ENCODE measurements around the gene PTCD3. TPM values are rescaled to one million over a fixed set of nuclear protein-coding genes. Genes with fewer than 3 reads are reported as not detected.

The PTCD3 gene
- total RNA-seq, 1 experiment from 2014 or later: 180 TPM

DNA sequence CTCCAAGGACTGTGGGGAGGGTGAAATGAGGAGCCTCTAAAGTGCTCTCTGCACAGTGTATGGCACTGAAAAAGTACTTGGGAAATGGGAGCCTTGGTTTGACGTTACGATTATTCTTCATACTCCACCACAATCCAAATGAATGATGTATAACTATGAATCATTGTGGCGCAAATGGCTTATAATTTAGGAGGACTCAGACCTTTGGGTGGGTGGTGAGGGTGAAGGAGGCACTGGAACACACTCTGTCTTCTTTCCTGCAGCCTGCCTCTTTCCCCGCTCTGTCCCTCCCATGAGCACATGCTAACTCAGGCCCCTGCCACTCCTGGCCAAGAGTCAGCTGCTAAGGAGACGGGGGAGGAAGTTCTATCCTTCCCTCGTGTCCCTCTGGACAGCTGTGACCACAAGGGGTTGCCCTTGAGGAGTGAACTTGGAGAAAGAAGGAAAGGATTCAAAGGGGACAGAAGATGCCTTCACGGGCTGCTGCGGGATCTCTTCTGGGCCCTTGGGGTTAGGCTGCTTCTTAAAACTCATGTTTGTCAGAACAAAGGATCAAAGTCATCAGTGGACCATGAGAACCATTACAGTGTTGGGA lies 36.8 kb upstream of the PTCD3 start:
- H2BK15ac ChIP-seq (ENCODE audit: low read depth, low read length): no peak overlapping the region
- no peak overlapping the region for H3K56ac ChIP-seq (ENCODE audit: insufficient read length, low read depth, low read length)
- DNase-seq: no peak
- Mint-ChIP-seq H3K27ac (peak overlapping the region in 1 of 3 experiments; percentile 89; a peak in 2 of 7 replicates), H3K9me3 (peaks cover 0 to 3% of the 10 kb centered on the region in 2 experiments; a peak in 1 of 5 replicates), H3K27me3 (ENCODE audit: low read depth) (no peaks in the 10 kb centered on the region), H3K4me3 (no peak overlapping the region), H3K36me3 (ENCODE audit: insufficient read depth in 1 of 3, low read depth in 3 of 3) (peaks cover 53 to 92% (median 82%) of the 10 kb centered on the region in 3 experiments; a peak in 6 of 7 replicates), H3K4me1 (no peaks in the 10 kb centered on the region)
- no peak overlapping the region for H3K23ac ChIP-seq (ENCODE audit: insufficient read length, low read depth, low read length)
- H3K18ac ChIP-seq (ENCODE audit: insufficient read length, low read depth, low read length): no peak overlapping the region
- H4K91ac ChIP-seq (ENCODE audit: insufficient read length, low read depth, low read length): no peak overlapping the region
- no peak overlapping the region for H3K4ac ChIP-seq (ENCODE audit: low read depth, low read length)
- no peaks in the 10 kb centered on the region for H4K20me1 ChIP-seq (ENCODE audit: control insufficient read depth, insufficient read depth, insufficient read length)
- H3K79me2 ChIP-seq (ENCODE audit: insufficient read depth, low read length): no peaks in the 10 kb centered on the region
- H2BK12ac ChIP-seq (ENCODE audit: insufficient read length, low read depth, low read length): no peak overlapping the region
- TF ChIP-seq, protein P1, sequence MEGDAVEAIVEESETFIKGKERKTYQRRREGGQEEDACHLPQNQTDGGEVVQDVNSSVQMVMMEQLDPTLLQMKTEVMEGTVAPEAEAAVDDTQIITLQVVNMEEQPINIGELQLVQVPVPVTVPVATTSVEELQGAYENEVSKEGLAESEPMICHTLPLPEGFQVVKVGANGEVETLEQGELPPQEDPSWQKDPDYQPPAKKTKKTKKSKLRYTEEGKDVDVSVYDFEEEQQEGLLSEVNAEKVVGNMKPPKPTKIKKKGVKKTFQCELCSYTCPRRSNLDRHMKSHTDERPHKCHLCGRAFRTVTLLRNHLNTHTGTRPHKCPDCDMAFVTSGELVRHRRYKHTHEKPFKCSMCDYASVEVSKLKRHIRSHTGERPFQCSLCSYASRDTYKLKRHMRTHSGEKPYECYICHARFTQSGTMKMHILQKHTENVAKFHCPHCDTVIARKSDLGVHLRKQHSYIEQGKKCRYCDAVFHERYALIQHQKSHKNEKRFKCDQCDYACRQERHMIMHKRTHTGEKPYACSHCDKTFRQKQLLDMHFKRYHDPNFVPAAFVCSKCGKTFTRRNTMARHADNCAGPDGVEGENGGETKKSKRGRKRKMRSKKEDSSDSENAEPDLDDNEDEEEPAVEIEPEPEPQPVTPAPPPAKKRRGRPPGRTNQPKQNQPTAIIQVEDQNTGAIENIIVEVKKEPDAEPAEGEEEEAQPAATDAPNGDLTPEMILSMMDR (conservative IDR thresholded peaks at IDR 0.05): no peak
- H3K23me2 ChIP-seq (ENCODE audit: insufficient read length, low read depth, low read length, poor library complexity, severe bottlenecking): no peaks in the 10 kb centered on the region
- WGBS (ENCODE audit: extremely low coverage, insufficient read length, low lambda C conversion rate): no CpG with 5 or more reads among the region's 8 CpGs
- H2BK5ac ChIP-seq (ENCODE audit: insufficient read length, low read length): no peak overlapping the region
- no peak overlapping the region for H3K4me2 ChIP-seq (ENCODE audit: insufficient read depth, insufficient read length, low read length)
- no peak overlapping the region for H3K27ac ChIP-seq (ENCODE audit: insufficient read length, low read depth, low read length)
- no peak overlapping the region for H2BK120ac ChIP-seq (ENCODE audit: low read depth, low read length, poor library complexity, severe bottlenecking)
- no peak overlapping the region for H2BK20ac ChIP-seq (ENCODE audit: low read depth, low read length, poor library complexity, severe bottlenecking)
- no peak overlapping the region for H3K14ac ChIP-seq (ENCODE audit: insufficient read depth, low read length)
- no peak overlapping the region for H2AK5ac ChIP-seq (ENCODE audit: insufficient read length, low read length)
- no peaks in the 10 kb centered on the region for H3K4me1 ChIP-seq (ENCODE audit: insufficient read depth, low read length)
- H3K79me1 ChIP-seq (ENCODE audit: insufficient read depth, low read depth, low read length, poor library complexity, severe bottlenecking): no peaks in the 10 kb centered on the region
- no peak overlapping the region for H3T11ph ChIP-seq (ENCODE audit: low read length)
- H4K5ac ChIP-seq (ENCODE audit: insufficient read length, low read depth, low read length): no peak overlapping the region
- no peak overlapping the region for H2AFZ ChIP-seq (ENCODE audit: low read length)
- no peaks in the 10 kb centered on the region for H3K9me3 ChIP-seq (ENCODE audit: control insufficient read depth, low read depth, low read length)
- no peaks in the 10 kb centered on the region for H3K27me3 ChIP-seq (ENCODE audit: insufficient read depth, low read length)
- H3K9ac ChIP-seq (ENCODE audit: extremely low read depth, insufficient read length, low read length): no peak overlapping the region
- H4K8ac ChIP-seq (replicated peaks; ENCODE audit: insufficient read length, low read depth, low read length): no peak overlapping the region

Measured in H9 (cell line).